NAMALWA (cell line): ENCODE measurements around the gene TRIM62.
"Not testable (repeated sequence)": the region's sequence is repeated elsewhere in the genome, so short reads cannot be mapped to it uniquely, and the experiment has no call there.

Experiments
- DNase-seq: peaks from one replicate; pipeline ENCODE4 v3.0.0-alpha.2; 2015; ENCODE audit warnings: low spot score

Gene TRIM62

GRCh38 chr1:33133478-33134105 is 48.3 kb downstream of the TRIM62 start:
- no peak for DNase-seq

DNA sequence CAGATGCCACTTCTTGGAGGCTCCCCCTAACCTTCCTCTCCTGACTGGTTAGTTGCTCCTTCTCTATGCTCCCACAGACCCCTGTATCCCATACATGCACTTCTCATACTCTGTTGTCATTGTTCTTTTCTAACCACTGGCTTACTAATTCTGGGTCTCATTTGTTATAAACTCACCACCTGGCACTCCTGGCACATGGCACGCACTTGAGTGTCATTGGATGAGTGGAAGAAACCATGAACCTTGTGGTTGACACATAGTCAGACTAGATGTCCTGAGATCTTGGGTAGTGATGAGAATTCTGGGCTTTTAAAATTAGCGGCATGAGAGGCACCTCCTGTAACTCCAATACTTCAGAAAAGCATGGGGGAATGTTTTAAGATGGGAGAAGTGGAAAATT is 49.3 kb downstream of the TRIM62 start:
- no peak for DNase-seq

- DNase-seq, result no peak
Observed at GRCh38 chr1:33131191-33131590, 50.7 kb downstream of the TRIM62 start.

DNA sequence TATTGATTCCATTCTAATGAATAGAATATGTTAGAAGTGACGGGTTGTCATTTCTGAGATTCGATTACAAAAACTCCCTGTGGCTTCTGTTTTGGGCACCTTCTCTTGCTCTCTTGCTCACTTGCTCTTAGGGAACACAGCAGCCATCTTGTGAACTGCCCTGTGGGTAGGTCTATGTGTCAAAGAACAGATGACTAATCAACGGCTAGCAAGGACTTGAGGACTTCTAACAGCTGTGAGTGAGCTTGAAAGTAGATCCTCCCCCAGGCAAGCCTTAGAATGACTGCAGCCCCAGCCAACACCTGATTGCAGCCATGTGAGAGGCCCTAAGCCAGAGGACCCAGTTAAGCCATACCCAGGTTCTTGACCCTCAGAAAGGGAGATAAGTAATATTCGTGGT is 51.5 kb downstream of the TRIM62 start:
- DNase-seq, result no peak

DNA sequence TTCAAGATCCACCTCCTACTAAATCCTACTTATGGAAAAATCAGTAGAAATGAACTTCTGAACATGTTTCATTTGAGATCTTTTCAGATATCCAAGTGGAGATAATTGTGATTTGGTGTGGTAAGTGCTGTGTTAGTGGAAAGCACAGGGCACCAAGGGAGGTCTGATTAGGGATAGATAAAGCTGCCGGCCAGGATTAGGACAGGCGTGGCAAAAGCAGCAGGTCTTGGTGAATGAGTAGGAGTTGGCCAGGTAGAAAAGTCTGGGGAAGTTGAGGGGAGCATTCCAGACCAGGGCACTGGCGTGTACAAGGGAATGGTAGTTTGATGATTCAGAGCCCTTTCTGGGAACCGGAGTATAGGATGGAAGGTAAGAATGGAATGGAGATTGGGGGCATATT is 53.1 kb downstream of the TRIM62 start:
- no peak for DNase-seq

- peak; percentile 100 for DNase-seq
Observed at GRCh38 chr1:33127001-33127823, 54.6 kb downstream of the TRIM62 start.

DNA sequence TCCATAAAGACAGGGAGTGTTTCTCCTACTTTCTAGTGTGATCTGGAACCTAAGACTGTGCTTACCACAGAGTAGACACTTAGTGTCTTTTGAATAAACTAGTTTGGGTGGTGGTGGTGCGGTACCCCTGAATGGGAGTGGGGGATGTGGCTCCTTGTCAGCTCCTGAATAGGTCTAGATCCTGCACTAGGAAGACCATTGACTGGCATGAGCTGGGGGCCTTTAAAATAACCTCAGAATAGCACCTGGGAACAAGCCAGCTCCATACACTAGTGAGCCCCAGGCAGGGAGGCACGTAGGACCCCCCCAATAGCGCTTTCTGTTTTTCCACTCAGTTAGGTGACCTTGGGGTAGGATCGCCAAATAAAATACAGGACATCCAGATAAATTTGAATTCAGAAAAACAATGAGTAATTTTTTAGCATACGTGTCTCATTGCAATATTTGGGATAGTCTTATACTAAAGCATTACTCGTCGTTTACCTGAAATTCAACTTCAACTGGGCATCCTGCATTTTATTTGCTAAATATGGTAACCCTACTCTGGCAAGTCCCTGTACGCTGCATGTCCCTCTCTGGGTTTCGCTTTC is 55.3 kb downstream of the TRIM62 start:
- no peak for DNase-seq

DNA sequence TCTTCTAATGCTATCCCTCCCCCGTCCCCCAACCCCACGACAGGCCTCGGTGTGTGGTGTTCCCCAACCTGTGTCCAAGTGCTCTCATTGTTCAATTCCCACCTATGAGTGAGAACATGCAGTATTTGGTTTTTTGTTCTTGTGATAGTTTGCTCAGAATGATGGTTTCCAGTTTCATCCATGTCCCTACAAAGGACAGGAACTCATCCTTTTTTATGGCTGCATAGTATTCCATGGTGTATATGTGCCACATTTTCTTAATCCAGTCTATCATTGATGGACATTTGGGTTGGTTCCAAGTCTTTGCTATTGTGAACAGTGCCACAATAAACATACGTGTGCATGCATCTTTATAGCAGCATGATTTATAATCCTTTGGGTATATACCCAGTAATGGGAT is 57.2 kb downstream of the TRIM62 start:
- DNase-seq, result not testable (repeated sequence)

- DNase-seq, result no peak
Observed at GRCh38 chr1:33123266-33123665, 58.6 kb downstream of the TRIM62 start.

DNA sequence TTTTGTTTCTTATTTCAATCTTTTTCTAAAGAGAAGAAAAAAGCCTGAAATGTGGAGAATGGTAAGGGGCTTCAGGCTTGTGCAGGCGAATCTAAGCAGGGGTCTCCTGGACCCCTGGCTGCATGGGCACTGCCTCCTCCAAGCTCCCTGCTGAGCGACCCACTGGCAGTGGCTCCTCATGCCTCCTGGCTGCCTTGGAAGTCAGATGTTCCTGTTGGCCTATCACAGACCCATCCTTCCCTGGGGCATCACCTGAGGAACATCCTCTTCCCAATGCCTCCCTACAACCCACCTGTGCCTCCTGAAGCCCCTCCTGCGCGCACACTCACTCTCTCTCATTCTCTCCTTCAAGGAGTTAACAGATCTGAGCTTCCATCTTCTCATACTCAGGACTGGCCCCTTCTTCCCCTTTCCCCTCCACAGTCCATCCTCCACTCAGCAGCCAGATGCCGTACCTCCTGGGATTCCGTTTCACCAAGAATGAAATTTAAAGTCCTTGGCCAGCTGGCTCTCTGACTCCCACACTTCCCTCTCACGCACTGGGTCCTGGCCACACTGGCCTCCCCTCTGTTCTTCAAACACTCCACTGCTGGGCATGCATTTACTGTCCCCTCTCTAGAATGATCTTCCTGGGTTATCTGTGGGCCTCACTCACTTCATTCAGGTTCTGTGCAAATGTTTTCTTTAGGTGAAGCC is 59.2 kb downstream of the TRIM62 start:
- DNase-seq, result no peak

- DNase-seq, result no peak
Observed at GRCh38 chr1:33121728-33122127, 60.1 kb downstream of the TRIM62 start.

- no peak for DNase-seq
Observed at GRCh38 chr1:33120436-33121231, 61.2 kb downstream of the TRIM62 start.

- DNase-seq, result no peak
Observed at GRCh38 chr1:33119532-33120217, 62.2 kb downstream of the TRIM62 start.

DNA sequence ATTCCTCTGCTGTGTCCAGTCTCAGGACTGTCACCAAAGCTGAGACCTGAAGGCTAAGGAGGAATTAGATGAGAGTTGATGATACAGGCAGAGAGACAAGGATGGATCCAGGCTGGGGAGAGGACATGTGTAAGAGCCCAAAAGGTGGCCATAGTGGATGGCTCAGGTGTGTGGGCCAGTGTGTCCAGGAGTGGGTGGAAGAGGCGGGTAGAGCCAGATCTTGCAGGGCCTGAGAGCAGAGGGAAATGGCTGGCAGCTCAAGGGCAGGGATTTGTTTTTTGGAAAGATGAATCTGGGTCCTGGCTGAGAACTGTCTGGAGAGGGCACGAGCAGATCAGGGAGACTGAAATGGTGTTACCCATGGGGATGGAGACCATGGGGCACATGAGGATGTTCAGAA is 62.8 kb downstream of the TRIM62 start:
- no peak for DNase-seq

DNA sequence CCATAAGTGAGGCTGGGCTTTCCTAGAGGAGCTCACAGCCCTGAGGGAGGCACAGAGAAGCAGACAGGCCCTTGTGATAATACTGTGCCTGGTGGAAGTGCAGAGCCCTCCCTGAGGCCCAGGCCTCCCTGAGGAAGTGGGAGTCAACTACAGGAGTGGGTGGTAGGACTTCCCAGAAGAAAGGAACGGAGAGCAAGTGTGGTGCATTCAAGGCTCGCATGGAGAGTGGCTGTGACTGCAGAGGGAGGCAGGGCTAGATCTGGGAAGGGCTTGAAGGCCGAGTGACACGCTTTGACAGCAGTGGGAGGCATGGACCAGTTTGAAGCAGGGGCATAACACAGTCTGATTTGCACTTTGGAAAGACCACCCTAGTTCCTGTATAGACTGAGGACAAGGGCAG is 63.6 kb downstream of the TRIM62 start:
- DNase-seq, result no peak

DNA sequence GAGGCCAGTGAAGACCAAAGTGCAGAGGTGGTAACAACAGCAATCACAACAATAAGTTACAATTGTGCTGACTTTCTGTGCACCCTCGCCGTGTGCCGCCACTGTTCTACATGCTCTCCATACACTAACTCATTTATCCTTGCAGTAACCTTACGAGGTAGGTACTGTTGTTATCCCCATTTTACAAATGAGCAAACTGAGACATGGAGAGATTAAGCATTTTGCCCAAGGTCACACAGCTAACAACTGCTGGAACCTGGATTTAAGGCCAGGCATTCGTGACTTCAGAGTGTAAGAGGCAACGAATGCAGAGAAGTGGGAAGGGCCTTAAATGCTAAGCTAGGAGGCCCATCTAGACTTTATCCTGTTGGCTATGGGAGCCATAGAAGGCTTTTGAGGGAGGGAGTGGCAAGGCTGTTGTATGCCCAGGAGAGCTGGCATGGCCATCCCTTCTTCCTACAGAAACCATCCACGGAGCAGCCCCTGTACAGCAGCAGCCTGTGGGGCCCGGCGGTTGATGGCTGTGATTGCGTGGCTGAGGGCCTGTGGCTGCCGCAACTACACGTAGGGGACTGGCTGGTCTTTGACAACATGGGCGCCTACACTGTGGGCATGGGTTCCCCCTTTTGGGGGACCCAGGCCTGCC is 64.3 kb downstream of the TRIM62 start:
- no peak for DNase-seq

DNA sequence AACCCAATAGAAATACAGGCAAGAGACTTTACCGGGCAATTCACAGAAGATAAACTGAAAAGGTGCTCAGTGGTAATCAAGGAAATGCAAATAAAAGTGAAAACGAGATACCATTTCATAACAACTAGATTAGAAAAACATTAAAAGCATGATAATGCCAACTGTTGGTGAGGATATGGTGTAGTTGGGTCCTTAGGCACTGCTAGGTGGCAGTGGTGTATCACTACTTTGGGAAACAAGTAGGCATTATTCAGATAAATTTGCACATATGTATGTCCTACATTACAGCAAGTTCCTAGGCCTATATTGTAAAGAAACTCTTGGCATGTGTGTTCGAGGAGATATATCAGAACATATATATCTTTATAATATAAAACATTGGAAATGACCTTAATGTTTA is 69.9 kb downstream of the TRIM62 start:
- DNase-seq, result peak; percentile 56

DNA sequence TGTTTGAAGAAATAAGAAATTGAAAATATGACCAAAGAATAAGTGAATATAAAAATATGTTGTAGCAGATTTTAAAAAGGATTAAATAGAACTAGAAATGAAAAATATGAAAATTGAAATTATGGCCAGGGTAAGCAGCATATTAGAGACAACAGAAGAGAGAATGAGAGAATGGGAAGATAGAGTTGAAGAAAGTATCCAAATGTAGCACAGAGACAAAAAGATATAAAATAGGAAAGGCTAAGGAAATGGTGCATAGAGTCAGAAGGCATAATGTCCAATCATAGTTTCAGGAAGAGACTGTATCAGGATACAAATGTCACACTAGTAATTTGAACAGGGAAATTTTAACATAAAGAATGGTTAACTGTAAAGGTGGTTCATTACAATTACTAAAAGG is 71.4 kb downstream of the TRIM62 start:
- no peak for DNase-seq

DNA sequence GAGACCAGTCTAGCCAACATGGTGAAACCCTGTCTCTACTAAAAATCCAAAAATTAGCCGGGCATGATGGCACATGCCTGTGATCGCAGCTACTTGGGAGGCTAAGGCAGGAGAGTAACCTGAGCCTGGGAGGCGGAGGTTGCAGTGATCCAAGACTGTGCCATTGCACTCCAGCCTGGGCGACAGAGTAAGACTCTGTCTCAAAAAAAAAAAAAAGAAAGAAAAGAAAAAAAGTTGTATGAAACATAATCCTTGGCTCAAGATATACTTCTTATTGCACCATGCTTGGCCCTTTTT is 81.8 kb downstream of the TRIM62 start:
- not testable (repeated sequence) for DNase-seq

- DNase-seq, result no peak
Observed at GRCh38 chr1:33099290-33100118, 82.3 kb downstream of the TRIM62 start.
